ENCODE results near the gene TANC1. TPM values are rescaled to one million over a fixed set of nuclear protein-coding genes. Genes with fewer than 3 reads are reported as not detected.

Gene TANC1
- total RNA-seq, 4 donors from 2014 or later: 27.1 to 57.4 (median 55.1) TPM

GRCh38 chr2:159050426-159050825 is 82.0 kb downstream of the TANC1 start:
- no peak for DNase-seq
- no peaks in the 10 kb centered on the region for H3K27me3 ChIP-seq
- no peak for TF ChIP-seq POLR2A (IDR thresholded peaks at IDR 0.05)
- TF ChIP-seq, protein P1, sequence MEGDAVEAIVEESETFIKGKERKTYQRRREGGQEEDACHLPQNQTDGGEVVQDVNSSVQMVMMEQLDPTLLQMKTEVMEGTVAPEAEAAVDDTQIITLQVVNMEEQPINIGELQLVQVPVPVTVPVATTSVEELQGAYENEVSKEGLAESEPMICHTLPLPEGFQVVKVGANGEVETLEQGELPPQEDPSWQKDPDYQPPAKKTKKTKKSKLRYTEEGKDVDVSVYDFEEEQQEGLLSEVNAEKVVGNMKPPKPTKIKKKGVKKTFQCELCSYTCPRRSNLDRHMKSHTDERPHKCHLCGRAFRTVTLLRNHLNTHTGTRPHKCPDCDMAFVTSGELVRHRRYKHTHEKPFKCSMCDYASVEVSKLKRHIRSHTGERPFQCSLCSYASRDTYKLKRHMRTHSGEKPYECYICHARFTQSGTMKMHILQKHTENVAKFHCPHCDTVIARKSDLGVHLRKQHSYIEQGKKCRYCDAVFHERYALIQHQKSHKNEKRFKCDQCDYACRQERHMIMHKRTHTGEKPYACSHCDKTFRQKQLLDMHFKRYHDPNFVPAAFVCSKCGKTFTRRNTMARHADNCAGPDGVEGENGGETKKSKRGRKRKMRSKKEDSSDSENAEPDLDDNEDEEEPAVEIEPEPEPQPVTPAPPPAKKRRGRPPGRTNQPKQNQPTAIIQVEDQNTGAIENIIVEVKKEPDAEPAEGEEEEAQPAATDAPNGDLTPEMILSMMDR (IDR thresholded peaks at IDR 0.05): no peak
- H3K9me3 ChIP-seq: no peaks in the 10 kb centered on the region
- no peak overlapping the region for H3K27ac ChIP-seq
- H3K4me1 ChIP-seq: no peaks in the 10 kb centered on the region
- H3K4me3 ChIP-seq: no peak overlapping the region
- H3K36me3 ChIP-seq: no peaks in the 10 kb centered on the region

DNA sequence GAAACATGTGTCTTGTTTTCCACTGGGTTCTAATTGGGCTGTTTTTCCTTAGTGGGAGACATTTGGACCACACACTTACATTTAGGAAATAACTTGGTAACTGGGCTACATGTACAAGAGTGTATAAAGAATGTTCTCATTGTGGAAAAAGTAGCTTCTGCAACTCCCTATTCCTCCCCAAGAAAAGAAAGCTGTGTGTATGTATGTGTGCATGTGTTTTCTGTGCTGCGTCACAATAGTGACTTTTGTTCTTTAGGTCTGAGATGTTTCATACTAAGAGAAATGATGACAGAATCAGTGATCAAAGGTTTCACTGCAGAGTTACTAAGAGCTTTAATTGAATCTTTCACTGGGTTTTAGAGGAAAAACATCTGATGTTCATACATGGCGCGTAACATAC is 82.7 kb downstream of the TANC1 start:
- no peak for DNase-seq
- H3K4me1 ChIP-seq: no peaks in the 10 kb centered on the region
- no peak for TF ChIP-seq POLR2A (IDR thresholded peaks at IDR 0.05)
- TF ChIP-seq, protein P1 (IDR thresholded peaks at IDR 0.05): no peak
- H3K9me3 ChIP-seq: no peaks in the 10 kb centered on the region
- no peak overlapping the region for H3K27ac ChIP-seq
- H3K36me3 ChIP-seq: no peaks in the 10 kb centered on the region
- no peaks in the 10 kb centered on the region for H3K27me3 ChIP-seq
- H3K4me3 ChIP-seq: no peak overlapping the region

DNA sequence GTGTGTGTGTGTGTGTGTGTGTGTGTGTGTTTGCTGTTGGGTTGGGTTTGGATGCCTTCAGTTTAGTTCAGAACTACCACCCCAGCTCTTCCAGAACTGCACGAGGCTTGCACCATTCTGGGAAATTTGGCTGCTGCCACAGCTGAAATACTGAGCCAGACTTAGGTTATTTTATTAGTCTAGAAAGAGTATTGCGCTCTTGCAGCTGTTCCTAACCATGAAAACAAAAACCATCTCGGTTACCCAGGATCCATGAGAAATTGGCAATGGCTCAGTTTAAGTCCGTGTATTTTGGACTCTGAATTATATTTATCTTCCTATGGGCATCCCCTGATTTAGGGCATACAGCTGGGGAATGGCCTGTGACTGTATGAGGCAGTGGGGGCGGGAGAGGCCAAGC is 83.2 kb downstream of the TANC1 start:
- no peaks in the 10 kb centered on the region for H3K9me3 ChIP-seq
- no peaks in the 10 kb centered on the region for H3K4me1 ChIP-seq
- no peaks in the 10 kb centered on the region for H3K27me3 ChIP-seq
- H3K4me3 ChIP-seq: no peak overlapping the region
- H3K36me3 ChIP-seq: no peaks in the 10 kb centered on the region
- TF ChIP-seq, protein P1 (IDR thresholded peaks at IDR 0.05): no peak
- no peak for TF ChIP-seq POLR2A (IDR thresholded peaks at IDR 0.05)
- no peak for DNase-seq
- H3K27ac ChIP-seq: no peak overlapping the region

GRCh38 chr2:159052157-159052601 is 83.7 kb downstream of the TANC1 start:
- Histone ChIP-seq H3K27me3 (no peaks in the 10 kb centered on the region), H3K36me3 (no peaks in the 10 kb centered on the region), H3K27ac (no peak overlapping the region), H3K9me3 (no peaks in the 10 kb centered on the region), H3K4me1 (no peaks in the 10 kb centered on the region), H3K4me3 (no peak overlapping the region)
- TF ChIP-seq POLR2A (IDR thresholded peaks at IDR 0.05): no peak
- TF ChIP-seq, protein P1 (IDR thresholded peaks at IDR 0.05): no peak
- no peak for DNase-seq

DNA sequence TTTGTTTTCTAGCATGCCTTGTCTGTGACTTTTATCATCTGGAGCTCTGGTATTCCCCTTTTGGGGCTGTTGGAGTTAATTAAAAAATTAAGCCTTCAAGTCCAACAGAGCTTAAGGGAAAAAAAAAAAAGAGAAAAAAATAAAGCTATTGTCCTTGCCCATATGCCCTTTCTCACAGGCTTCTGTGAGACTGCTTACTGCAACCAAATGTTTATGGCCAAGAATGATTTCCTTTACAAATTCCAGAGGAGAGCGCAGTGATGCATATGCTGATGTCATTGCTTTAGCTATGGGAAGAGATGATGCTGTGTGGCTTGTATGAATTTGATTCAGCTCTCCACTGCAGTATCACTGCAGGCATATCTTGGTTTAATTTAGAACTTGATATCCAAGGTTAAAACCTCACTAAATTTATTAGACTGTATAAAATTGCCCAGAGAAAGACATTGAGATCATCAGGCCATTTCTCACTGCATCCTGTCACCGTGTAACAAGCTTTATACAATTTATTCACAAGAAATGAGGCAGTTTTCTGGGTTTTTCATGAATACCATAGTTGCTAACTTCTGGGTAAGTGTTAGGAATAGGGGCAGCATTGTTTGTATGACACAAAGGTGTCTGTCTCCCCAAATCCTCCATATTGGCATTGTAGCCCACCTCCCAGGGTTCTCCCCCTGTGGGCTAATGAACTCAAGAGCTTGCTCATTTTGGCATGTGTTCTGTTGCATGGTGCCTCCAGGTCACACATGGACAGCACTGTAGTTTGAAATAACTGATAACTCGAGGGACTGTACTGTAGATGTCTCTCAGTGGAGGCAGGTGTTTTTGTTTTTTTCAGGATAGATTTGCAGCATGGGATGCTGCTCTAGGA is 85.0 kb downstream of the TANC1 start:
- Histone ChIP-seq H3K27ac (no peak overlapping the region), H3K9me3 (no peaks in the 10 kb centered on the region), H3K27me3 (no peaks in the 10 kb centered on the region), H3K4me1 (no peaks in the 10 kb centered on the region), H3K4me3 (no peak overlapping the region), H3K36me3 (no peaks in the 10 kb centered on the region)
- DNase-seq: no peak
- no peak for TF ChIP-seq POLR2A (IDR thresholded peaks at IDR 0.05)
- TF ChIP-seq, protein P1 (IDR thresholded peaks at IDR 0.05): no peak
